SH-SY5Y (cell line): ENCODE data around the gene ABR.

Source experiments
- GATA2 ChIP-seq: IDR thresholded peaks from 2 replicates; pipeline ENCODE4 v1.6.1; 2011; ENCODE audit warnings: mild to moderate bottlenecking, low read depth, low read length
- GATA3 ChIP-seq: IDR thresholded peaks from 2 replicates; pipeline ENCODE4 v1.6.1; 2011; ENCODE audit warnings: low read depth, mild to moderate bottlenecking, low read length, moderate library complexity

The ABR gene

DNA sequence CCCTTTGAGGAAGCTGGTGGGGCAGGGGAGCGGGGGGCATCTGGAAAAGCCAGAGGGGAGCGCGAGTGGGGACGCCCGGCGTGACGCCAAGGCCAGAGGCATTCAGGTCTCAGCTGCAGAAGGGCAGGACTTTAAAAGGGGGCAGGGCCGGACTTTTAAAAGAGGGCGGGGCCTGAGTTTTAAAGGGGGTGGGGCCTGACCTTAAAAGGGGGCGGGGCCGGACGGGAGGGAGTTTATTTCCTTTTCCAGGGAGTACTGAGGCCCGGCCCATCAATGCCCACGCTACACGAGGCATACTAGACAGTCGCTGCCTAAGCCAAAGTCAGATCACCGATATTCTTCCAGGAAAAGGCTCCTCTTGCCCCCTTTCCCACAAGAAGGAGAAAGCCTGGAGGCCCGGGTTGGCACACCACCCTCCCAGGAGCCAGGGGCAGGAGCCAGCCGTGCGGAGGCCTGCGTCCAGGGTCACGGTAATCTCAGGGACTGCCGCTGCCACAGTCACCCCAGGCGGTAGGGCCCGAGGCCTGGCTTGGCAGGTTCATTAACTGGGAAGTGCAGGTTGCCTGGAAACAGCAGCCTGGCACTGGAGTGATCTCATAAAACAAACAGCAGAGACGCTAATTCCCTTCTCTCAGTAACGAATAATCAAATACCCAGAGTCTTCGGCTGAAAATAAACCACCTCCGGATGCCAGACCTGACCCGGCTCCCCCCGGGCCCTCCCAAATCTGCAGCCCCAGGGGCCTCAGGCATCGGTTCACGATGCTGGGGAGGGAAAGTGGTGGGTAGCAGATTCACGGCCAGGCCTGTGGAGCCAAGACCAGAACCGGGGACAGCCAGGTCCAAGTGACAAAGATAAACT, 92.2 kb downstream of the ABR start:
- TF ChIP-seq GATA3 (no peak), GATA2 (no peak)

- TF ChIP-seq GATA2: no peak
- no peak for TF ChIP-seq GATA3
Measured at GRCh38 chr17:1083451-1084187, 96.2 kb downstream of the ABR start.

- TF ChIP-seq GATA2: no peak
- TF ChIP-seq GATA3: no peak
Measured at GRCh38 chr17:1082579-1082978, 97.2 kb downstream of the ABR start.

GRCh38 chr17:1078831-1079561, 100.8 kb downstream of the ABR start:
- TF ChIP-seq GATA3 (no peak), GATA2 (no peak)

DNA sequence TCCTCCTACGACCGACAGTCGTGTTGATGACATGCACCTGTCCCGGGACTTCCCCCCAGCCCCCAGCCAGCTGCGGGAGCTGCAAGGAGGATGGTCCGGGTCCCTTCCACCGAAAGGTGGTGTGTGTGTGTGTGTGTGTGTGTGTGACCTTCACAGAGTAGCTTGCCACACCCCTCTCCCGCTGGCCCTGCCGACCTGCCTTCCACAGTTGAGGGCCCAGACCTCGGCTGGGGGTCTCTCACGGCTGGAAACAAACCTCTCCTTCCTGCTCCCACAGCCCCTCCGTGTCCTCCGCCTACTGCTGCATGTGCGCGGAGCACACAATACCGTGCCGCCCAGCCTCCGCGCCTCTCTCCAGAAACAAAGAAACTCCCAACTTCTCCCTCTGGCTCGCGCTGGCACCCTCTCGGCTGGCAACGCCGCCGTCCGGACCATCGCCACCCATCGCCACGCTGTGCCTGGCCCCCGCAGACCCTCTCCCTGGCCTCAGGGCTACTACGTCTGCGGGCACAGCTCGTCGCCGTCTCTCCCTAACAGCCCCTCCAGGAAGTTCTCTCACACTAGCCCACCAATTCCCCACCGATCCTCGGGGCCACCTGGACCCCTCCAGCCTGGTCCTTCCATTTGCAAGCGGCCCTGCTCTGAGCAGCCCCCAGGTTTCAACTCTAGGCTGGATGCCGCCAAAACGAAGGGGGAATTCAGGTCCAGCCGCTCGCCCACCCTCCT, 101.6 kb downstream of the ABR start:
- no peak for TF ChIP-seq GATA3
- no peak for TF ChIP-seq GATA2

DNA sequence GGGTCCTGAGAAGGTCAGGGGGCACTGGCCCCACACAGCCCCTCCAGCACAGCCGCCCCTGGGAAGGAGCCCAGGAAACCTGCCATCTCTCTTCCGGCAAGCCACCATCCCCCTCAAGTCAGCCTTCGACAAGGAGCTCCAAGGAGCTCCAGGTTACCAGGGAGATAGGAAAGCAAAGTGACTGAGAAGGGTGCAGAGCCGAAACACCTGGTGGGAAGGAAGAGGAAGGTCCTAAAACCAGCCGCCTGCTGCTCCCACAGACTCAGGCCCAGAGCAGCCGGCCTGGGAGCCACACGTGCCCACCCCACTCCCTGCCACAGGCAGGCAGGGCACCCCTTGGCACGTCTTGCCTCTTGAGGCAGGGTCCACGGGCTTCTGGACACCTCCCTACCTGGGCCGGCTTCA, 102.2 kb downstream of the ABR start:
- TF ChIP-seq GATA3: no peak
- TF ChIP-seq GATA2: no peak

- TF ChIP-seq GATA2 (no peak), GATA3 (no peak)
Measured at GRCh38 chr17:1076982-1077302, 102.8 kb downstream of the ABR start.

GRCh38 chr17:1076299-1076981, 103.3 kb downstream of the ABR start:
- TF ChIP-seq GATA3 (no peak), GATA2 (no peak)

- TF ChIP-seq GATA2 (no peak), GATA3 (no peak)
Measured at GRCh38 chr17:1074886-1075605, 104.7 kb downstream of the ABR start.

DNA sequence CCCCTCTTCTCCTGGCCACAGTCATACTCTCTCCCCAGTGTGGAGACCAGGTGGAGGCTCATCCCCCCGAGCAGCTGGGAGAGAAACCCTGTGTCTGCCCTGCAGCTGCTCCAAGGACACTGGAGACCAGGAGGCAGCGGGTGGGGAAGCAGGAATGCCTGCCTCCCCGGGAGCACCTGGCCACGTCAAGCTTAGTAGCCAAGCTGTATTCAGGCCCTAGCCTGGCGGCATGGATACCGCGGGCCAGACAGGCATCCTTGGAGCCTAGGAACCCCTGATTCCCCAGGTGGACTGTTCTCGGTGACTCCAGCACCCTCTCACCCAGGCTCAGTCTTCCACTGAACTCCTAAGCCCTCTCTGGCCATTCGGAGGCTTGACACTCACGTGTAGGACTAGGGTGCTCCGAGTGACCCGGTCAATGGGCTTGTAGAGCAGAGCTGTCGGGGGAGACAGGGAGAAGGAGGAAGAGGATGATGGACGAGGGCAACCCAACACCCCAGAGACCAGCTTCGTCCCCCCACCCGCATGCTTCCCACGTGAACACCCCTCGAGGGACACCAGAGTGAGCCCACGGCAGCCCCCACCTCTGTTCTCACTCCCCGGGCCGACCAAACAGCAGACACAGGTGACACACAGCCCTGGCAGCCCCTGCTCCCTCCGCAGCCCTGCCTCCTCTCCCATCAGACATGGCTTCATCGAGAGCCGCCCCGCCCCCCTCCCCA, 106.4 kb downstream of the ABR start:
- TF ChIP-seq GATA3: no peak
- TF ChIP-seq GATA2: no peak

- TF ChIP-seq GATA2: no peak
- no peak for TF ChIP-seq GATA3
Measured at GRCh38 chr17:1072551-1072961, 107.2 kb downstream of the ABR start.
